Muscle of leg (tissue), 11 donors: ENCODE measurements around the gene LDLRAD4. TPM values are rescaled to one million over a fixed set of nuclear protein-coding genes. Genes with fewer than 3 reads are reported as not detected.

Experiments used
- DNase-seq: peaks from one replicate; pipeline ENCODE4 v3.0.0; 2013
- H3K27ac ChIP-seq: one replicate; pipeline ENCODE4 v1.5.1; 2013; ENCODE audit warnings: mild to moderate bottlenecking, low read length, control low read depth
- H3K27me3 ChIP-seq: one replicate; pipeline ENCODE4 v1.6.1; 2013; ENCODE audit warnings: low read length; ENCODE audit not compliant: control insufficient read depth, insufficient read depth
- H3K36me3 ChIP-seq: one replicate; pipeline ENCODE4 v1.6.1; 2013; ENCODE audit warnings: low read length; ENCODE audit not compliant: control insufficient read depth, insufficient read depth
- H3K4me1 ChIP-seq: one replicate; pipeline ENCODE4 v1.6.1; 2013; ENCODE audit warnings: low read length; ENCODE audit not compliant: control insufficient read depth, insufficient read depth
- H3K4me3 ChIP-seq: one replicate; pipeline ENCODE4 v1.5.1; 2013; ENCODE audit warnings: low read length, control low read depth
- H3K9me3 ChIP-seq: replicated peaks from 2 replicates; pipeline ENCODE4 v1.6.1; 2013; ENCODE audit warnings: low read depth, low read length; ENCODE audit not compliant: control insufficient read depth
- WGBS: methylation state at CpG from one replicate; pipeline ENCODE4 v1.1.5; 2013; ENCODE audit warnings: missing lambda C conversion rate; ENCODE audit not compliant: insufficient coverage; 5-methylcytosine and 5-hydroxymethylcytosine counted together
- polyA plus RNA-seq, 8 donors: library from polyadenylated mRNA; unstranded; fragments of 120-200 nt; gene quantifications; one replicate each; pipeline versions ENCODE4 v1.2.1 to v1.2.3, GENCODE V29; 2013; ENCODE audit warnings: inconsistent platforms in 1 of 8, low replicate concordance in 1 of 8; ENCODE audit not compliant: insufficient read length in 8 of 8, insufficient read depth in 1 of 8
- total RNA-seq: library from RNA; stranded (reverse); fragments of 120-200 nt; gene quantifications from one replicate; pipeline ENCODE4 v1.2.4, GENCODE V29; 2013

Gene LDLRAD4
- total and polyA plus RNA-seq, 9 donors: 9.0 to 20.8 (median 14.4) TPM

- Histone ChIP-seq H3K27me3 (peaks cover 3% of the 10 kb centered on the region), H3K27ac (no peak overlapping the region), H3K36me3 (no peaks in the 10 kb centered on the region), H3K9me3 (no peaks in the 10 kb centered on the region), H3K4me1 (peaks cover 42% of the 10 kb centered on the region), H3K4me3 (no peak overlapping the region)
- 72% methylated on average over 26 of the region's 28 CpGs for WGBS
- no peak for DNase-seq
These were observed 332.1 kb downstream of the LDLRAD4 start for GRCh38 chr18:13550418-13551304.

- DNase-seq: no peak
- no peak overlapping the region for H3K4me3 ChIP-seq
- no peaks in the 10 kb centered on the region for H3K9me3 ChIP-seq
- peaks cover 3% of the 10 kb centered on the region for H3K27me3 ChIP-seq
- 85% methylated on average over 5 of the region's 5 CpGs for WGBS
- H3K27ac ChIP-seq: no peak overlapping the region
- no peaks in the 10 kb centered on the region for H3K36me3 ChIP-seq
- peaks cover 40% of the 10 kb centered on the region for H3K4me1 ChIP-seq
These were observed 332.7 kb downstream of the LDLRAD4 start for GRCh38 chr18:13551305-13551603.

- Histone ChIP-seq H3K4me3 (no peak overlapping the region), H3K4me1 (peaks cover 38% of the 10 kb centered on the region), H3K27ac (no peak overlapping the region), H3K9me3 (no peaks in the 10 kb centered on the region), H3K36me3 (no peaks in the 10 kb centered on the region), H3K27me3 (peaks cover 3% of the 10 kb centered on the region)
- no peak for DNase-seq
- WGBS: 54% methylated on average over 8 of the region's 13 CpGs
These were observed 333.5 kb downstream of the LDLRAD4 start for GRCh38 chr18:13551841-13552733.

- H3K36me3 ChIP-seq: no peaks in the 10 kb centered on the region
- no peak for DNase-seq
- H3K27ac ChIP-seq: no peak overlapping the region
- H3K4me1 ChIP-seq: peaks cover 29% of the 10 kb centered on the region
- H3K9me3 ChIP-seq: no peaks in the 10 kb centered on the region
- peaks cover 3% of the 10 kb centered on the region for H3K27me3 ChIP-seq
- 98% methylated on average over 5 of the region's 9 CpGs for WGBS
- H3K4me3 ChIP-seq: no peak overlapping the region
These were observed 334.9 kb downstream of the LDLRAD4 start for GRCh38 chr18:13553449-13553848.

- no CpG with 5 or more reads among the region's 2 CpGs for WGBS
- Histone ChIP-seq H3K4me3 (no peak overlapping the region), H3K27me3 (peaks cover 3% of the 10 kb centered on the region), H3K9me3 (no peaks in the 10 kb centered on the region), H3K4me1 (peaks cover 12% of the 10 kb centered on the region), H3K27ac (no peak overlapping the region), H3K36me3 (no peaks in the 10 kb centered on the region)
- no peak for DNase-seq
These were observed 336.6 kb downstream of the LDLRAD4 start for GRCh38 chr18:13555192-13555591.

- Histone ChIP-seq H3K27me3 (peaks cover 3% of the 10 kb centered on the region), H3K4me1 (peaks cover 5% of the 10 kb centered on the region), H3K36me3 (no peaks in the 10 kb centered on the region), H3K9me3 (no peaks in the 10 kb centered on the region), H3K4me3 (no peak overlapping the region), H3K27ac (no peak overlapping the region)
- no CpG with 5 or more reads among the region's 3 CpGs for WGBS
- no peak for DNase-seq
These were observed 337.3 kb downstream of the LDLRAD4 start for GRCh38 chr18:13555865-13556264.

- peaks cover 5% of the 10 kb centered on the region for H3K4me1 ChIP-seq
- H3K27ac ChIP-seq: no peak overlapping the region
- 48% methylated on average over 2 of the region's 3 CpGs for WGBS
- peaks cover 3% of the 10 kb centered on the region for H3K27me3 ChIP-seq
- no peak for DNase-seq
- no peaks in the 10 kb centered on the region for H3K36me3 ChIP-seq
- no peak overlapping the region for H3K4me3 ChIP-seq
- no peaks in the 10 kb centered on the region for H3K9me3 ChIP-seq
These were observed 337.9 kb downstream of the LDLRAD4 start for GRCh38 chr18:13556502-13556901.

- Histone ChIP-seq H3K27ac (no peak overlapping the region), H3K4me1 (peaks cover 16% of the 10 kb centered on the region), H3K36me3 (no peaks in the 10 kb centered on the region), H3K27me3 (no peaks in the 10 kb centered on the region), H3K4me3 (no peak overlapping the region), H3K9me3 (no peaks in the 10 kb centered on the region)
- DNase-seq: peak; percentile 53
- WGBS: 33% methylated on average over 1 of the region's 5 CpGs
These were observed 339.6 kb downstream of the LDLRAD4 start for GRCh38 chr18:13558124-13558523.

- H3K27ac ChIP-seq: no peak overlapping the region
- H3K36me3 ChIP-seq: no peaks in the 10 kb centered on the region
- no peak overlapping the region for H3K4me3 ChIP-seq
- no peaks in the 10 kb centered on the region for H3K27me3 ChIP-seq
- no peaks in the 10 kb centered on the region for H3K9me3 ChIP-seq
- WGBS: 100% methylated on average over 2 of the region's 6 CpGs
- DNase-seq: no peak
- peaks cover 23% of the 10 kb centered on the region for H3K4me1 ChIP-seq
These were observed 340.2 kb downstream of the LDLRAD4 start for GRCh38 chr18:13558790-13559189.

- Histone ChIP-seq H3K4me3 (no peak overlapping the region), H3K4me1 (peaks cover 31% of the 10 kb centered on the region), H3K36me3 (no peaks in the 10 kb centered on the region), H3K27ac (no peak overlapping the region), H3K27me3 (no peaks in the 10 kb centered on the region), H3K9me3 (no peaks in the 10 kb centered on the region)
- WGBS: 80% methylated on average over 4 of the region's 4 CpGs
- DNase-seq: no peak
These were observed 341.2 kb downstream of the LDLRAD4 start for GRCh38 chr18:13559754-13560153.
